ENCODE data around the gene PEX6.

DNA sequence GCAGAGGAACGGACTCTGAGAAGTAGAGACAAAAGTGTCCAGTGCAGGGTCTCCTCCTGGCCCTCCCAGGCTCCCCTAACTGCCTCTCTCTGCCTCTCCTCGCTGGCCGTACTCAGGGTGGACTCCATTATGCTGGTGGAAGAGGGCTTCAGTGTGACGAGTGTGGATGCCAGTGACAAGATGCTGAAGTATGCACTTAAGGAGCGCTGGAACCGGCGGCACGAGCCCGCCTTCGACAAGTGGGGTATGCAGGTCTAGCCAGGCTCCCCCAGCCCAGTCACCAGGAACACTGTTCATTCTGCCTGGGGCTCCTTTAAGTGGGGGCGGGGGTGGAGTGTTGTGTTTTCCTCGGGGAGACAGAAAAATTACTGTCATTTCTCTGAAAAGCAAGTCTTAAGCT lies 16.9 kb downstream of the PEX6 start:
- TF ChIP-seq, protein P1, sequence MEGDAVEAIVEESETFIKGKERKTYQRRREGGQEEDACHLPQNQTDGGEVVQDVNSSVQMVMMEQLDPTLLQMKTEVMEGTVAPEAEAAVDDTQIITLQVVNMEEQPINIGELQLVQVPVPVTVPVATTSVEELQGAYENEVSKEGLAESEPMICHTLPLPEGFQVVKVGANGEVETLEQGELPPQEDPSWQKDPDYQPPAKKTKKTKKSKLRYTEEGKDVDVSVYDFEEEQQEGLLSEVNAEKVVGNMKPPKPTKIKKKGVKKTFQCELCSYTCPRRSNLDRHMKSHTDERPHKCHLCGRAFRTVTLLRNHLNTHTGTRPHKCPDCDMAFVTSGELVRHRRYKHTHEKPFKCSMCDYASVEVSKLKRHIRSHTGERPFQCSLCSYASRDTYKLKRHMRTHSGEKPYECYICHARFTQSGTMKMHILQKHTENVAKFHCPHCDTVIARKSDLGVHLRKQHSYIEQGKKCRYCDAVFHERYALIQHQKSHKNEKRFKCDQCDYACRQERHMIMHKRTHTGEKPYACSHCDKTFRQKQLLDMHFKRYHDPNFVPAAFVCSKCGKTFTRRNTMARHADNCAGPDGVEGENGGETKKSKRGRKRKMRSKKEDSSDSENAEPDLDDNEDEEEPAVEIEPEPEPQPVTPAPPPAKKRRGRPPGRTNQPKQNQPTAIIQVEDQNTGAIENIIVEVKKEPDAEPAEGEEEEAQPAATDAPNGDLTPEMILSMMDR (conservative IDR thresholded peaks at IDR 0.05; ENCODE audit: low read depth, low read length) = no peak
- TF ChIP-seq EZH2 (IDR thresholded peaks at IDR 0.05; ENCODE audit: borderline replicate concordance, low read depth, low read length, poor library complexity, severe bottlenecking) = no peak
